Measurements from ENCODE around the gene SFSWAP.

- TF ChIP-seq CTCF (IDR thresholded peaks at IDR 0.05 in 8 of 11, conservative IDR thresholded peaks at IDR 0.05 in 3 of 11) (no peak), POLR2A (IDR thresholded peaks at IDR 0.05) (no peak), POLR2AphosphoS5 (IDR thresholded peaks at IDR 0.05) (peak in 1 of 3 donors; percentile 39)
Measured at GRCh38 chr12:131793243-131794022, 82.5 kb downstream of the SFSWAP start.

Data from spleen (tissue), 7 donors.